SJSA1 (cell line): ENCODE data around the gene YAE1. TPM values are rescaled to one million over a fixed set of nuclear protein-coding genes. Genes with fewer than 3 reads are reported as not detected.

ENCODE experiments used
- DNase-seq, 2 experiments: peaks; one replicate each; pipeline ENCODE4 v3.0.0-alpha.2; 2015 to 2020; ENCODE audit warnings: low spot score in 2 of 2, low read depth in 1 of 2
- H3K27ac ChIP-seq: fragments of 250-450 bp; sonication (Bioruptor Pico); 2 replicates; pipeline ENCODE4 v1.5.1; 2020; ENCODE audit warnings: mild to moderate bottlenecking, moderate library complexity
- H3K27me3 ChIP-seq: fragments of 250-450 bp; sonication (Bioruptor Pico); replicated peaks from 2 replicates; pipeline ENCODE4 v1.5.1; 2020; ENCODE audit warnings: mild to moderate bottlenecking, moderate library complexity
- H3K36me3 ChIP-seq: fragments of 250-450 bp; sonication (Bioruptor Pico); 2 replicates; pipeline ENCODE4 v1.5.1; 2020; ENCODE audit warnings: mild to moderate bottlenecking
- H3K4me1 ChIP-seq: fragments of 250-450 bp; sonication (Bioruptor Pico); replicated peaks from 2 replicates; pipeline ENCODE4 v1.6.1; 2021; ENCODE audit warnings: mild to moderate bottlenecking
- H3K4me3 ChIP-seq: fragments of 250-450 bp; sonication (Bioruptor Pico); 2 replicates; pipeline ENCODE4 v1.5.1; 2020; ENCODE audit warnings: mild to moderate bottlenecking
- H3K9me3 ChIP-seq: fragments of 250-450 bp; sonication (Bioruptor Pico); replicated peaks from 2 replicates; pipeline ENCODE4 v1.5.1; 2020; ENCODE audit warnings: mild to moderate bottlenecking
- total RNA-seq: library from RNA; depleted of rRNA; stranded (reverse); fragments of >200 nt; shearing (Covaris generic); gene quantifications from 2 replicates; pipeline ENCODE4 v1.2.3, GENCODE V29; 2014; rRNA removed

Gene YAE1, protein sequence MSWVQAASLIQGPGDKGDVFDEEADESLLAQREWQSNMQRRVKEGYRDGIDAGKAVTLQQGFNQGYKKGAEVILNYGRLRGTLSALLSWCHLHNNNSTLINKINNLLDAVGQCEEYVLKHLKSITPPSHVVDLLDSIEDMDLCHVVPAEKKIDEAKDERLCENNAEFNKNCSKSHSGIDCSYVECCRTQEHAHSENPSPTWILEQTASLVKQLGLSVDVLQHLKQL
- total RNA-seq: 38.3 and 44.6 TPM in 2 replicates

DNA sequence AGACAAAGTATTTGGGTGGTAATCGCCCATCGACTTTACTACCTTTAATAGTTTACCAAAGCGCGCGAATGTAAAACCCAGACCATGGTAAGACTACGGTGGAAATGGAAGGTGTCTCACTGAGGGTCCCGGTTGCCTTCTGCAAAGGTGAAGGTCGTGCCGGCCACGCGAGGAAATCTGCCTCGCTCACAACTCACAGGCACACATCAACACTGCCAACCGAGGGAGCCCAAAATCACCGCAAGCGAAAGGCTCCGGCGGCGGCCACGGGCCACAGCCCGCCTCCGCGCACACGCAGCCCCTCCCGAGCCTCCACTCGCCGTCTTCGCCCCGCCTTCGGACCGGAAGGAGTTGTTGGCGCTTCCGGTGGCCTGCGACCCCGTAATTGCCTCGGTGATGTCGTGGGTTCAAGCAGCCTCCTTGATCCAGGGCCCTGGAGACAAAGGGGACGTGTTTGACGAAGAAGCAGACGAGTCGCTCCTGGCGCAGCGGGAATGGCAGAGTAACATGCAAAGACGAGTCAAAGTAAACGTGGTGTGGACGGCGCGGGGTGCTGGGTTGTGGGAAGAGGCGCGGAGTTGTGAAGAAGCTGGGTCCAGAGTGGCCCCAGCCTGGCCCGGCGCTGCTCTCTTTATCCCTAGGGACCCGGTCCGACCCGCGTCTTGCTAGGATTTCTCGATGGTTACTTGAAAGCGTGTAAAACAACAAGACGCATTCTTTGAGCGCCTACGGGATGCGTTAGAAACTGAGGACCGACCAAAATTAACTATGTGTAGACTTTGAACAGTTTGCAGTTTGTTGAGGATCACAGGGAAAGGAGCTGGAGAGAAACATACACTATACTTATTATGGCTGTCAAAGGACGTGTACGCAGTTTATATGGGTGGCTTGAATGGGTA lies at the start of gene YAE1:
Gene YAE1, plus strand, starts transcription at position 382 of the 899 bp plus-strand sequence. Its CDS starts 15 bp downstream, at position 397.
- Histone ChIP-seq H3K9me3 (no peaks in the 10 kb centered on the region), H3K4me3 (peak within 1 kb of the TSS; percentile 60), H3K4me1 (peaks cover 7% of the 10 kb centered on the region; the same call in 1 of the 2 replicates), H3K27me3 (no peaks in the 10 kb centered on the region), H3K27ac (peak within 1 kb of the TSS; percentile 16), H3K36me3 (peaks cover 16% of the 10 kb centered on the region)
- DNase-seq: peak; percentile 78 to 83

DNA sequence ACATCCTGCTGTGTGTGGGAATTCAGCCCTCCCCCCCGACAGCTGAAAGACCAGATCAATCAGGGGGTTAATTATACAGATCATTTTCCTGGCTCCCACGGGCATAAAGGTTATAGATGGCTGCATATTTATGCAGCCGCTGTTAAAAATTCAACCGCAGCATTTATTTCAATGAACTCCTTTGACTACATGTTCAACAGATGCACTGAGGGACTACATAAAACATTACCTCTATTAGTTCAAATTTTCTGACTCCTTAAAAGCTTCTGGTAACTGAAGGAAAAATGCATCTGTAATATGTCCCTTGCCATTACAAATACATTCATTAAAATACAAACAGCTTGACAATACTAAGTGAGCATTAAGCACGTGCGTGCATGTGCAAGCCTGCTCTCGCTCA lies 49.7 kb upstream of the YAE1 start:
- Histone ChIP-seq H3K36me3 (no peaks in the 10 kb centered on the region), H3K9me3 (no peaks in the 10 kb centered on the region), H3K27me3 (peaks cover 2% of the 10 kb centered on the region; the same call in 1 of the 2 replicates), H3K4me3 (no peak overlapping the region), H3K4me1 (no peaks in the 10 kb centered on the region), H3K27ac (no peak overlapping the region)
- no peak for DNase-seq

DNA sequence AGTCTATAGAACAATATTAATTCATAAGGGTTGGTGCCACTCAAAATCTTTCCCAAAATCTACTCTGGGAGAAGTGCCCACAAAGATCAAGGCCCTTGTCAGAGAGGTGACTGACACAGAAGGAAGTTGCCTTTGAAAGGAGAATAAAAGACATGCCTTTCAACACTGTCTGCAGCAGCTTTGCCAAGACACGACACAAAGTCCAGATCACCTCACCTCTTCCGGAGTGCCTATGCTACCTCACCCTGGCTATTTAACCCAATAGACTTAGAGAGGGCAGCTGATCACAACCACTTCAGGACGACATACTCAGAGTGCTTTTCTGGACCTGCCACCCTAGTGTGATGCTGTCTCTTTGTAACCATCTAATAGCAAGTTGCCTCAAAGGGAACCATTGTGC lies 49.0 kb upstream of the YAE1 start:
- H3K27me3 ChIP-seq: peaks cover 2% of the 10 kb centered on the region; the same call in 1 of the 2 replicates
- no peaks in the 10 kb centered on the region for H3K9me3 ChIP-seq
- H3K4me3 ChIP-seq: no peak overlapping the region
- no peak for DNase-seq
- H3K36me3 ChIP-seq: no peaks in the 10 kb centered on the region
- no peaks in the 10 kb centered on the region for H3K4me1 ChIP-seq
- no peak overlapping the region for H3K27ac ChIP-seq

DNA sequence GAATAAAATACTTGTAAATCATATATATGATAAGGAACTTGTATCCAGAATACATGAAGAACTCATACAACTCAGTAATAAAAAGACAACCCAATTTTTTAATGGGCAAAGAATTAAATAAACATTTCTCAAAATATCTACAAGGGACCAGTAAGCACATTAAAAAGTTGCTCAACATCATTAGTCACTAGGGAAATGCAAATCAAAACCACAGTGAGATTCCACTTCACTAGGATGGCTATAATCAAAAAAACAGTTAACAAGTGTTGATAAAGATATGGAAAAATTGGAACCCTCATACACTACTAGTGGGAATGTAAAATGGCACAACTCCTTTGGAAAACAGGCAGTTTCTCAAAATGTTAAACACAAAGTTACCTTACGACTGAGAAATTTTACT lies 40.3 kb upstream of the YAE1 start:
- no peak for DNase-seq
- H3K27me3 ChIP-seq: no peaks in the 10 kb centered on the region

GRCh38 chr7:39526666-39527065 lies 39.5 kb upstream of the YAE1 start:
- no peaks in the 10 kb centered on the region for H3K36me3 ChIP-seq
- DNase-seq: no peak
- no peaks in the 10 kb centered on the region for H3K9me3 ChIP-seq
- no peaks in the 10 kb centered on the region for H3K27me3 ChIP-seq
- H3K4me1 ChIP-seq: no peaks in the 10 kb centered on the region
- no peak overlapping the region for H3K27ac ChIP-seq
- H3K4me3 ChIP-seq: no peak overlapping the region

More for the DNA sequence above, 40.3 kb upstream of the YAE1 start:
- no peaks in the 10 kb centered on the region for H3K4me1 ChIP-seq
- no peaks in the 10 kb centered on the region for H3K9me3 ChIP-seq
- H3K27ac ChIP-seq: no peak overlapping the region
- no peak overlapping the region for H3K4me3 ChIP-seq
- no peaks in the 10 kb centered on the region for H3K36me3 ChIP-seq

DNA sequence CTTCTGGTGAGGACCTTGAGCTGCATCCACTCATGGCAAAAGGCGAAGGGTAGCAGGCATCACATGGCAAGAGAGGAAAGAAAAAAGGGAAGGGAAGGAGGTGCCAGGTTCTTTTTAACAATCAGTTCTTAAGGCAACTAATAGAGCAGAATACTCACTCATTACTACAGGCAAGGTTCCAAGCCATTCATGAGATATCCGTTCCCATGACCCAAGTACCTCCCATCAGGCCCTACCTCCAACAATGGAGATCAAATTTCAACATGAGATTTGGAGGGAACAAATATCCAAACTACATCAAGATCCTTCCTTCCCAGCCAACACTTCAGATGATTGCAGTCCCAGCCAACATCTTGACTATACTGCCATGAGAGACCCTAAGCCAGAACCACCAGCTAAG lies 38.9 kb upstream of the YAE1 start:
- no peaks in the 10 kb centered on the region for H3K9me3 ChIP-seq
- DNase-seq: no peak
- no peaks in the 10 kb centered on the region for H3K36me3 ChIP-seq
- no peaks in the 10 kb centered on the region for H3K27me3 ChIP-seq
- no peak overlapping the region for H3K27ac ChIP-seq
- no peak overlapping the region for H3K4me3 ChIP-seq
- H3K4me1 ChIP-seq: no peaks in the 10 kb centered on the region

- no peak for DNase-seq
- Histone ChIP-seq H3K27ac (no peak overlapping the region), H3K36me3 (no peaks in the 10 kb centered on the region), H3K27me3 (no peaks in the 10 kb centered on the region), H3K4me1 (no peaks in the 10 kb centered on the region), H3K9me3 (no peaks in the 10 kb centered on the region), H3K4me3 (no peak overlapping the region)
These were observed 38.3 kb upstream of the YAE1 start for GRCh38 chr7:39527951-39528350.

DNA sequence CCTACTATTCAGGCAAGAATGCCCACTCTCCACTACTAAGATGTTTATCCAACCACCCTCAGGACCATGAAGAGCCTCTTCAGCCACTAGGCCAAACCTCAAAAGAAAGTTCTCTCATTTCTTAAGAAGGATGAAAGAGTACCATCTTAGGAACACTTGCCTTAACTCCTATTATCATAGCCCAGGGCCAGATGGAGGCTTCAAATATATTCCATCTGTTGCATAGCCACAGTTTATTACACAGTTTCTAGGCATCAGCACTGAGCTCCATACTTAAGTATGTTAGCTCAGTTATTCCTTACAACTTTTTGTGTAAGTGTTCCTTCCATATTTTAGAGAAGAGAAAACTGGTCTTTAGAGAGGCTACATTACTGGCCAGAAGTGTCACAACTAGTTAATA lies 37.4 kb upstream of the YAE1 start:
- no peak overlapping the region for H3K4me3 ChIP-seq
- H3K27me3 ChIP-seq: no peaks in the 10 kb centered on the region
- no peaks in the 10 kb centered on the region for H3K36me3 ChIP-seq
- no peak overlapping the region for H3K27ac ChIP-seq
- no peak for DNase-seq
- H3K4me1 ChIP-seq: no peaks in the 10 kb centered on the region
- no peaks in the 10 kb centered on the region for H3K9me3 ChIP-seq

GRCh38 chr7:39529582-39529981 lies 36.6 kb upstream of the YAE1 start:
- H3K4me1 ChIP-seq: no peaks in the 10 kb centered on the region

GRCh38 chr7:39530971-39531370 lies 35.2 kb upstream of the YAE1 start:
- DNase-seq: no peak
- Histone ChIP-seq H3K27ac (no peak overlapping the region), H3K4me1 (no peaks in the 10 kb centered on the region), H3K9me3 (no peaks in the 10 kb centered on the region), H3K4me3 (no peak overlapping the region), H3K27me3 (no peaks in the 10 kb centered on the region), H3K36me3 (no peaks in the 10 kb centered on the region)

More at GRCh38 chr7:39529582-39529981, 36.6 kb upstream of the YAE1 start:
- H3K36me3 ChIP-seq: no peaks in the 10 kb centered on the region
- no peaks in the 10 kb centered on the region for H3K27me3 ChIP-seq
- H3K9me3 ChIP-seq: no peaks in the 10 kb centered on the region
- no peak overlapping the region for H3K4me3 ChIP-seq
- DNase-seq: no peak
- no peak overlapping the region for H3K27ac ChIP-seq

- DNase-seq: no peak
- Histone ChIP-seq H3K27ac (no peak overlapping the region), H3K27me3 (no peaks in the 10 kb centered on the region), H3K36me3 (no peaks in the 10 kb centered on the region), H3K4me1 (no peaks in the 10 kb centered on the region), H3K9me3 (no peaks in the 10 kb centered on the region), H3K4me3 (no peak overlapping the region)
These were observed 34.4 kb upstream of the YAE1 start for GRCh38 chr7:39531818-39532217.

DNA sequence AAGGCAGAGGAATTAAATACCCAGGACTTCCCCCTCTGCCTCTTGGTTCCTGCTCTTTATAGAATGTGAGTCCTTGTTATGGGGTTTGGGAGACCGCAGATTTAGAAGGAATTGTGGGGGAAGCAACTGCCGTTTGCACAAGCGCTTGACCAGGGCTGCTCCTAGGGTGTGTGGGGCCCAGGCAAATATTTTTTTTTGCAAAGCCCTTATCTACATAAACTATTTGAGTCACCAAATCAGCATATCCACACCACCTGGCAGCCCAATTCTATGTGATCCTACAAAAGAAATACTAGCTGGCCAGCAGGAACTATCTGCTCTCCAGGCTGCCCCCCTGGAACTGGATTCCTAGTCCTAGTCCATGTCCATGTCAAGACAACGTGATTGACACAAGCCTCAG lies 33.4 kb upstream of the YAE1 start:
- Histone ChIP-seq H3K36me3 (no peaks in the 10 kb centered on the region), H3K27me3 (no peaks in the 10 kb centered on the region), H3K4me1 (no peaks in the 10 kb centered on the region), H3K4me3 (no peak overlapping the region), H3K27ac (no peak overlapping the region), H3K9me3 (no peaks in the 10 kb centered on the region)
- no peak for DNase-seq

DNA sequence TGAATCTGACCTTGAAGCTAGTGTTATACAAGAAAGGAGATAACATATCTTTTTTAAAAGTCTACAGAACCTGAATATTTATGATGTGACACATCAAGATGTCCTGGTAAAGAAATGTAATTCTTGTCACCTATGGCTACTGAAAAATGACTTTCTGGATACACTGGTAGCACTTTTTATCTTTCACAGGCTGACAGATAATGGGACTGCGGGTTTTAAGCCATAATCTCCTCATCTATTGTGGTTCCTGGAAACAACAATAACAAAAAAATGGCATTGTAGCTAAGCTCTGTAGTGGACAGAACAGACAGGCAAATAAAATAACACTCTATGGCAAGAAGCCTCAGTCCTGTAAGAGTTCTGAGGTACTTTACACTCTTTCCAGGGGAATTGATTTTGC lies 31.6 kb upstream of the YAE1 start:
- Histone ChIP-seq H3K4me3 (no peak overlapping the region), H3K36me3 (no peaks in the 10 kb centered on the region), H3K9me3 (no peaks in the 10 kb centered on the region), H3K27ac (no peak overlapping the region), H3K27me3 (no peaks in the 10 kb centered on the region), H3K4me1 (no peaks in the 10 kb centered on the region)
- DNase-seq: no peak

GRCh38 chr7:39535064-39535463 lies 31.1 kb upstream of the YAE1 start:
- no peak for DNase-seq
- no peaks in the 10 kb centered on the region for H3K27me3 ChIP-seq
- H3K27ac ChIP-seq: no peak overlapping the region
- no peaks in the 10 kb centered on the region for H3K36me3 ChIP-seq
- no peaks in the 10 kb centered on the region for H3K9me3 ChIP-seq
- no peak overlapping the region for H3K4me3 ChIP-seq
- H3K4me1 ChIP-seq: no peaks in the 10 kb centered on the region
